Myocyte (in vitro differentiated cells): ENCODE data around the gene UBAC1. TPM values are rescaled to one million over a fixed set of nuclear protein-coding genes. Genes with fewer than 3 reads are reported as not detected.
A peak's percentile ranks its signal among the peaks of the same experiment; 100 is the strongest.
"Not testable (repeated sequence)": the region's sequence is repeated elsewhere in the genome, so short reads cannot be mapped to it uniquely, and the experiment has no call there.

Experiments used
- DNase-seq: peaks from one replicate; pipeline ENCODE4 v3.0.0-alpha.2; 2012; ENCODE audit warnings: low read depth
- total RNA-seq: library from RNA; depleted of rRNA; stranded (reverse); fragments of >200 nt; gene quantifications from 2 replicates; pipeline ENCODE4 v1.2.3, GENCODE V29; 2014

UBAC1 gene
- total RNA-seq, 1 donor from 2014 or later: 68.6 TPM

GRCh38 chr9:135961811-135962695 is 880 bp upstream of the UBAC1 start:
- no peak for DNase-seq

DNA sequence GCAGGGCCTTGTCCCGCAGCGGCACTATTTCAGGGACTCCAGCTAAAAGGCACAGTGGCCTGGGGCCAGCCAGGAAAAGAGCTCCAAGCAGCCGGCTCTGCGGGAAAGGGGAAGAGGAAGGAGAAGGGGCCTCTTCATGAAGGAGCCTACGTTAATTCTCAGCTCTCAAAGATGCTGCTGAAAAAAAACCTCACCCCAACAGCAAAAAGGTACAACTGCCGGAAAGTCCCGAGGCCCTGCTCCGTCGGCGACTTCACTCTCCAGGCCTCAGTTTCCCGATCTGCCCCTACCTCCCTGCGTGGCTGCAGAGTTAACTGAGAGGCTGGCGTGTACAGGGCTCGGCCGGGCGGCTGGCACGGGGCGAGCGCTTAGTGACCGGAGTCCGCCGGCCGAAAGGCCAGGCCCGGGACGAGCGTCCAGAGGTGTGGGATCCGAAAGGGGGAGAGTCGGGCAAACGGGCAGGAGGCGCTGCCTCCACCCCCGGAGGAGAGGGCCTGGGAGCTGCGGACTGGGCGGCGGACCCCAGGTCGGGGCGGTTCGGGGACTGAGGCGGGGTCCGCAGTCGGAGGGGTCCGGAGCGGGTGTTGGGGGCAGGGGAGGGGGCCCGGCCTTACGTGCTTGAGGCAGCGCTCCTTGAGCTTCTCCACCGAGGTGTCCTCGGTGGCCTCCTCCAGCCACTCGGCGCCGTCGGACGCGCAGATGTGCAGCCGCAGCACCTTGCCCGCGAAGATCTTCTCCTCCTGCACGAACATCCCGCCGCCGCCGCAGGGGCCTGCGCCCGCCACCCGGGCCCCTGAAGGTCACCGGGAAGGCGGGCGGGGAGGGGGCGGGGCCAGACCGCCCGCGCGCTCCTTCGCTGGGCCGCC is 529 bp downstream of the UBAC1 start:
- no peak for DNase-seq

GRCh38 chr9:135959814-135960213 is 1.4 kb downstream of the UBAC1 start:
- DNase-seq: no peak

DNA sequence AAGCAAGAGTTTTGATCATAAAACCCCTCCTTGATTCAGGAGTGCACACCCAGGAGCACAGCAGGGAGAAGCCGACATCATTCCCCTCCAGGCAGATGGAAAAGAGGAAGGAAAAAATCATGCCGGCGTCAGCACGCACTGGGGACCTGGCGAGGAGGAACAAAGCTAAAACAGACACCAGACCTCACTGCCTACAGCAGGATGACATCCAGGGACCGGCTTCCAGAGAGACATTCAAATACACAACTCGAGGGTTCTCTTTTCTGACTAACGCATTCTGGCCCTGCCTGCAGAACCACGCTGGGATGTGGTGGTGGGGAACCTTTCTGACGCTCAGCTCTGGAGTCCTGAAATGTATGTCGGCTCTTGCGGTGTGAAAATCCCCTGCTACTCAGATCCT is 2.7 kb downstream of the UBAC1 start:
- DNase-seq: no peak

GRCh38 chr9:135957431-135957830 is 3.7 kb downstream of the UBAC1 start:
- DNase-seq: no peak

DNA sequence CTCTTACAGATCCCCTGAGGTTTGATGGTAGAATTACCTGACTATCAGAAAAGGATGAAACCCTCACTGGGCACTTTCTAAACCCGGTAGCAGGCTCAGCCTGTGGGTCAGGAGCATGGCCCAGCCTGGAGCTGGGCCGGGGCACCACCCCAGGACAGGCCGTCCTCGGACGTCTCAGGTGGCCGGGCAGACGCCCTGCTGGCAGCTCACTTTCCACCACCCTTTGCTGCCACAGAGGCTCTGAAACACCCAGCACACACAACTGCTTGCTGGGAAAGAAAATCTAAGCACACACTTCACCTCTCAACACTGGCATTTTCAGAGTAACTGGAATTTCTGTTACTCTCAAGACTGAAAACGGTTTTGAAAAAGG is 4.4 kb downstream of the UBAC1 start:
- DNase-seq: no peak

DNA sequence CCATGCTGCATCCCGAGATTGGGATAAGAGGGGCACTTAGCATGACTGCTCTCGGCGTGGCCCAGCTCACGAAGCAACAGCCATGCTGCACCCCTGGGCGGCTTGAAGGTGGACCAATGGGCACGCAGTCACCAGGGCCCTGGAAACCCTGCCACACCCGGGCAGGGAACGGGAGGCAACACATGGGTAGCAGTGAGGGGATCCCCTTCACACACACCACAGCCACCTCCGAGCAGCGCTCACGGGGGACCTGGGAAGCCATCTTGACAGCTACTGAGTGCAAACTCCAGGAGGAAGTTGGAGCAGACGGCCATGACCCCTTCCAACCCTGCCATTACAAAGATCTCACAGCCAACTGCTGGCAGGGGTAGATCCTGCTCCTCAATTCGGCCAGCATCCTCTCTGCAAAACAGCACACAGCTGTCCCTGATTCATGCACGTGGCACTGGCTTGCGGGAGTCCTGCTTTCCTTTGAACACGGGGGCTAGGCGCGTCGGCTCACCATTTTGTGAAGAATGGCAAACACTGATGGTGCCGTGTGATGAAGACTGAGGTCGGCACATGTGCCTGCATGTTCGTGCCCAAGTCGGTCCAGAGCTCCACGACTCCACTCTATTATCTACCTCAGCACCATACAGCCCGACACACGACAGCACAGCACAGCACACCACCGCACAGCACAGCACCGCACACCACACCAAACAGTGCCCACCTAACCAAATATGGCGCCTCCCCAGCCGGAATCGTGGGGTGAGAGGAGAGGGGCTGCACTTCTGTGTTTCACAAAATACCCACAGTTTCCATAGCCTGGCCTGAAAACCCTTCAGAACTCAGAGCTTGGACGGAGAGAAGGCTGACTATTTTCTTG is 5.0 kb downstream of the UBAC1 start:
- no peak for DNase-seq

DNA sequence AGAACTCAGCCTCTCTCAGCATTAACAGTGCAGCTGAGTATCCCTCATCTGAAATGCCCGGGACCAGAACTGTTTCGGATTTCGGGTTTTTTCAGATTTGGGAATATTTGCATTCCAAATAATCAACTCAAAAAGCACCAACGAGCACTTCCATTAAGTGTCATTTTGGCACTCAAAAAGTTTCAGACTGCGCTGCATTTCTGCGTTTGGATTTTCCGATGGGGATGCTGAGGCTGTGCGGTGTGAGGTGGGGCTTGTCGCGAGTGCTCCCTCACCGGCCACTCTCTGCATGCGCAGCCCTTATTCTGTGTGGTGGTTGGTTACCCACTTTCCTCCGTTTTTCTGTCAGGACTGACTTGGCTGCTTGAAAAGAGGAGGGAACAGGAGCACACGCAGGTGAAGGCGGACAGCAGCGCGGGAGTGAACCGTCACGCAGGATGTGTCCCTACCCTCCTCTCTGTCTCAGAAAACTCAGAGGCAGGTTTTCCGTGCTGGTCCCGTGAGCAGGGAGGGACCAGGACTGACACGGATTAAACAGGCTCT is 8.4 kb downstream of the UBAC1 start:
- DNase-seq: no peak

GRCh38 chr9:135951889-135952663 is 9.1 kb downstream of the UBAC1 start:
- peak; percentile 92 for DNase-seq

DNA sequence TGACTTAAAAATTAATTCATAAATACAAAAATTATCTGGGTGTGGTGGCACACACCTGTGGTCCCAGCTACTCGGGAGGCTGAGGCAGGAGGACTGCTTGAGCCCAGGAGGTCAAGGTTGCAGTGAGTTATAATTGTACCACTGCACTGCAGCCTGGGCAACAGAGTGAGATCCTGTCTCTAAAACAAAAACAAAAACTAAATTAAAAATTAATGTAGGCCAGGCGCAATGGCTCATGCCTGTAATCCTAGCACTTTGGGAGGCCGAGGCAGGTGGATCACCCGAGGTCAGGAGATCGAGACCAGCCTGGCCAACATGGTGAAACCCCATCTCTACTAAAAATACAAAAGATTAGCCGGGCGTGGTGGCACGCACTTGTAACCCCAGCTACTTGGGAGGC is 9.9 kb downstream of the UBAC1 start:
- DNase-seq: not testable (repeated sequence)

- not testable (repeated sequence) for DNase-seq
Measured at GRCh38 chr9:135950841-135951240, 10.3 kb downstream of the UBAC1 start.

GRCh38 chr9:135950135-135950682 is 11.0 kb downstream of the UBAC1 start:
- DNase-seq: no peak

GRCh38 chr9:135949501-135950134 is 11.6 kb downstream of the UBAC1 start:
- DNase-seq: no peak

DNA sequence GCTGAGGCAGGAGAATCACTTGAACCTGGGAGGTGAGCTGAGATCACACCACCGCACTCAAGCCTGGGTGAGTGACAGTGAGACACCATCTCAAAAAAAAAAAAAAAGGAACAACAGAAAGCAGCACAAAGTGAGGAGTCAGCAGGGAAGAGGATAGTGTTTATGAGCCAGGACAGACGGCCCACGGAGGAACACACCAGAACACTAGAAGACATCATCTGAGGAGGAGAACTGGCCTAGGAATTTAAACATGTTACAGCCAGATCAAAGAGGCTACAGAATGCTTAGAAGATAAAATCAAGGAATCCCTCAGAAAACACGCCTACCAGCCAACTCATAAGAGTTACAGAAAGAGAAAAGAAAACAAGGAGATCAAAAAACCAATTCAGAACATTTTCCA is 12.2 kb downstream of the UBAC1 start:
- no peak for DNase-seq

GRCh38 chr9:135948446-135948845 is 12.7 kb downstream of the UBAC1 start:
- no peak for DNase-seq

- no peak for DNase-seq
Measured at GRCh38 chr9:135947582-135947981, 13.6 kb downstream of the UBAC1 start.

- DNase-seq: not testable (repeated sequence)
Measured at GRCh38 chr9:135947105-135947504, 14.1 kb downstream of the UBAC1 start.

- no peak for DNase-seq
Measured at GRCh38 chr9:135946392-135946994, 14.7 kb downstream of the UBAC1 start.

DNA sequence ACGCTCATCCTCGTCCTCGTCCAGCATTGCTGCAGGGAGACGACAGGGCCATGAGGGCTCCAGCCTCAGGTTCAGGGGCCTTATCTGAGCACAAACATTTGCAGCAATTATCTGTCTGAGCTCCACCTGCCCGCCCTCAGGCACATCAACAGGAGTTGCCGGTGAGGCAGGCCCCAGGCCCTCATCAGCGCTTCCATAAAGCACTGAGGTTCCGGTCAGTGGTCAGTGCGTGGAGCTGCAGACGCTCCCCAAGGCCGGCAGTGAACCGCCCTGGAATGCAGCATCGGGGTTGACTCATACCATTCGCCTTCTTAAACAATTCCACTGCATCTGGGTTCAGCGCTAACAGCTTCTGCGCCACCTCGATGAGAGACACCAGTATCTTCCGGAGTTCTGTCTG is 15.2 kb downstream of the UBAC1 start:
- no peak for DNase-seq
